ENCODE measurements around the gene FCHO1. TPM values are rescaled to one million over a fixed set of nuclear protein-coding genes. Genes with fewer than 3 reads are reported as not detected.

Gene FCHO1
- total and polyA plus RNA-seq, 2 donors (not counting 1 experiment from before 2014, with no cell fraction given), result 85.7 to 149 TPM

- CTCF ChIA-PET, result interaction anchor here (0.6 to 8.5 kb wide), 20 partner anchors 12 to 155 kb away, joined by 3 to 137 read pairs (median 6); partner anchors contain the start of genes FCHO1, MAP1S and RPL18A
- no peaks in the 10 kb centered on the region for H3K9me3 ChIP-seq (ENCODE audit: control extremely low read depth in 1 of 3, control insufficient read depth in 2 of 3, insufficient read depth in 1 of 3, low read length in 2 of 3)
- DNase-seq, result peak; percentile 80
- intact Hi-C loops (cut with micrococcal nuclease), result loop anchor here (1.0 to 5.0 kb wide), 4 partner anchors 48 to 151 kb away; partner anchors contain the start of gene FCHO1
- Mint-ChIP-seq H3K27me3 (peaks cover 11% of the 10 kb centered on the region), H3K4me1 (peaks cover 5% of the 10 kb centered on the region), H3K9me3 (ENCODE audit: insufficient read depth) (no peaks in the 10 kb centered on the region), H3K27ac (peak overlapping the region; percentile 11), H3K4me3 (no peak overlapping the region)
- H3K4me2 ChIP-seq (replicated peaks; ENCODE audit: low read depth, low read length, poor library complexity, severe bottlenecking), result no peak overlapping the region
- no peaks in the 10 kb centered on the region for H3K36me3 ChIP-seq (replicated peaks in 1 of 2; ENCODE audit: control extremely low read depth in 1 of 2, control insufficient read depth in 1 of 2, extremely low read depth in 1 of 2, insufficient read depth in 2 of 2, low read length in 1 of 2)
- no peaks in the 10 kb centered on the region for H3K4me1 ChIP-seq (ENCODE audit: control insufficient read depth in 2 of 2, insufficient read depth in 2 of 2, low read length in 2 of 2)
- 38% methylated on average over 5 of the region's 11 CpGs for WGBS (ENCODE audit: insufficient coverage)
- H3K9ac ChIP-seq (ENCODE audit: low read length), result no peak overlapping the region
- TF ChIP-seq EZH2 (IDR thresholded peaks at IDR 0.05; ENCODE audit: borderline replicate concordance, insufficient read depth, low read depth, low read length, poor library complexity, severe bottlenecking) (no peak), CTCF (IDR thresholded peaks at IDR 0.05) (peak; percentile 87)
- no peak overlapping the region for H3K4me3 ChIP-seq (ENCODE audit: control extremely low read depth in 1 of 5, extremely low read depth in 1 of 5, insufficient read depth in 1 of 5, low read depth in 2 of 5, low read length in 4 of 5)
- ATAC-seq (ENCODE audit: low read depth), result peak; percentile 93
- H4K20me1 ChIP-seq (ENCODE audit: control insufficient read depth, insufficient read depth, low read length, poor library complexity, severe bottlenecking), result no peaks in the 10 kb centered on the region
- POLR2A ChIA-PET, result interaction anchor here (0.6 kb wide), 1 partner anchor 62 kb away, joined by 3 read pairs; no protein-coding TSS in a partner anchor
- H3K27me3 ChIP-seq (replicated peaks in 1 of 4; ENCODE audit: control extremely low read depth in 1 of 4, control insufficient read depth in 3 of 4, insufficient read depth in 4 of 4, low read length in 3 of 4), result peaks cover 0 to 9% (median under 1%) of the 10 kb centered on the region in 4 experiments
- H3K79me2 ChIP-seq (ENCODE audit: control insufficient read depth, insufficient read depth, low read length), result no peaks in the 10 kb centered on the region
- no peak overlapping the region for H2AFZ ChIP-seq (ENCODE audit: insufficient read depth, low read depth, low read length, poor library complexity, severe bottlenecking)
- no peak overlapping the region for H3K27ac ChIP-seq (ENCODE audit: low read length in 2 of 2)
Measured at GRCh38 chr19:17703824-17704463, 47.3 kb upstream of the FCHO1 start.

DNA sequence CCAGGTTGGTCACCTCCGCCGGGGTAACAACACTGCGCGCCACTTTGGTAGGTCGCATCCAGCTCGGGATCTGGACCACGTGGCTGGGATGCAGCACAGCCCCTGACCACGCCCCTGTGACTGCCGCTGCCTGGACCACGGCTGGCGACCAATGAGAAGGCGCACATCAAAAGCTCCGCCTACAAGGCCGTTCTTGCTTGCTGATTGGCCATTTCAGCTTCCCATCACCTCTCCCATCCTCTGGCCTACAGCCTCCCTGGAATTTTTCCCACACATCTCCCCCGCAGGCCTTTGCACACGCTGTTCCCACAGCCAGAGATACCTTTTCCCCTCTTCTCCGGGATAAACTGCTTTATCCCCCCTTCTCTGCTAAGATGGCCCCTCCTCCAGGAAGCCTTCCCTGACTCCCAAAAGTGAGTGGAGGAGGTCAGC is 44.5 kb upstream of the FCHO1 start:
- ChIA-PET POLR2A (interaction anchor here (0.7 kb wide), 1 partner anchor 149 kb away, joined by 3 read pairs; no protein-coding TSS in a partner anchor), CTCF (interaction anchor here (0.6 to 8.5 kb wide), 12 partner anchors 8 to 1218 kb away, joined by 3 to 137 read pairs (median 4); no protein-coding TSS in a partner anchor)
- Histone ChIP-seq H4K20me1 (ENCODE audit: control insufficient read depth, insufficient read depth, low read length, poor library complexity, severe bottlenecking) (no peaks in the 10 kb centered on the region), H3K4me1 (ENCODE audit: control insufficient read depth in 2 of 2, insufficient read depth in 2 of 2, low read length in 2 of 2) (no peaks in the 10 kb centered on the region), H3K4me3 (ENCODE audit: control extremely low read depth in 1 of 5, extremely low read depth in 1 of 5, insufficient read depth in 1 of 5, low read depth in 2 of 5, low read length in 4 of 5) (no peak overlapping the region), H2AFZ (ENCODE audit: insufficient read depth, low read depth, low read length, poor library complexity, severe bottlenecking) (no peak overlapping the region), H3K9me3 (ENCODE audit: control extremely low read depth in 1 of 3, control insufficient read depth in 2 of 3, insufficient read depth in 1 of 3, low read length in 2 of 3) (no peaks in the 10 kb centered on the region), H3K4me2 (replicated peaks; ENCODE audit: low read depth, low read length, poor library complexity, severe bottlenecking) (no peak overlapping the region), H3K9ac (ENCODE audit: low read length) (no peak overlapping the region), H3K27ac (ENCODE audit: low read length in 2 of 2) (no peak overlapping the region), H3K79me2 (ENCODE audit: control insufficient read depth, insufficient read depth, low read length) (no peaks in the 10 kb centered on the region), H3K27me3 (replicated peaks in 1 of 4; ENCODE audit: control extremely low read depth in 1 of 4, control insufficient read depth in 3 of 4, insufficient read depth in 4 of 4, low read length in 3 of 4) (no peaks in the 10 kb centered on the region), H3K36me3 (replicated peaks in 1 of 2; ENCODE audit: control extremely low read depth in 1 of 2, control insufficient read depth in 1 of 2, extremely low read depth in 1 of 2, insufficient read depth in 2 of 2, low read length in 1 of 2) (no peaks in the 10 kb centered on the region)
- no peak for ATAC-seq (ENCODE audit: low read depth)
- Mint-ChIP-seq H3K27ac (no peak overlapping the region), H3K9me3 (ENCODE audit: insufficient read depth) (no peaks in the 10 kb centered on the region), H3K27me3 (peaks cover under 1% of the 10 kb centered on the region), H3K4me1 (peaks cover 5% of the 10 kb centered on the region), H3K4me3 (no peak overlapping the region)
- no peak for TF ChIP-seq EZH2 (IDR thresholded peaks at IDR 0.05; ENCODE audit: borderline replicate concordance, insufficient read depth, low read depth, low read length, poor library complexity, severe bottlenecking)
- TF ChIP-seq CTCF (IDR thresholded peaks at IDR 0.05), result no peak
- intact Hi-C loops (cut with micrococcal nuclease), result no loop called here
- no peak for DNase-seq
- WGBS (ENCODE audit: insufficient coverage), result 78% methylated on average over 16 of the region's 17 CpGs

All from B cell (primary cell).